Tibial nerve (tissue), 4 donors: ENCODE data around the gene OR5AS1. TPM values are rescaled to one million over a fixed set of nuclear protein-coding genes. Genes with fewer than 3 reads are reported as not detected.

Experiments
- DNase-seq, 2 donors: peaks; one replicate each; pipeline ENCODE4 v3.0.0-alpha.2; 2019; ENCODE audit warnings: low spot score in 2 of 2
- H3K27ac ChIP-seq, 4 donors: fragments of 200-600 bp; sonication (generic) in 3 of 4; one replicate each; pipeline ENCODE4 v1.5.1; 2017 to 2019; ENCODE audit warnings: mild to moderate bottlenecking in 1 of 4
- H3K27me3 ChIP-seq, 2 donors: fragments of 200-600 bp; sonication (generic) in 1 of 2; one replicate each; pipeline versions ENCODE4 v1.5.1 to v1.6.0; 2017 to 2019
- H3K36me3 ChIP-seq, 3 donors: fragments of 200-600 bp; sonication (generic); one replicate each; pipeline ENCODE4 v1.5.1; 2018 to 2019
- H3K4me1 ChIP-seq, 4 donors: fragments of 200-600 bp; sonication (generic) in 3 of 4; one replicate each; pipeline ENCODE4 v1.5.1; 2017 to 2019
- H3K4me3 ChIP-seq, 4 donors: fragments of 200-600 bp; sonication (generic) in 3 of 4; one replicate each; pipeline ENCODE4 v1.5.1; 2017 to 2019; ENCODE audit warnings: mild to moderate bottlenecking in 1 of 4, moderate library complexity in 1 of 4
- H3K9me3 ChIP-seq, 4 donors: fragments of 200-600 bp; sonication (generic) in 3 of 4; one replicate each; pipeline ENCODE4 v1.5.1; 2017 to 2019
- CTCF ChIP-seq, 5 experiments: fragments of 200-600 bp in 3 of 5; fragments of 450-650 bp in 2 of 5; sonication (generic) in 3 of 5; IDR thresholded peaks; one replicate each; pipeline ENCODE4 v1.5.1; 2016 to 2019; ENCODE audit warnings: antibody characterized with exemption in 5 of 5, mild to moderate bottlenecking in 3 of 5, moderate library complexity in 2 of 5
- EP300 ChIP-seq, 2 donors: sonication (generic); formaldehyde crosslinking; IDR thresholded peaks; one replicate each; pipeline ENCODE4 v1.6.1; 2017; ENCODE audit warnings: antibody characterized with exemption in 2 of 2, mild to moderate bottlenecking in 1 of 2
- POLR2A ChIP-seq, 2 donors: fragments of 450-650 bp; IDR thresholded peaks; one replicate each; pipeline ENCODE4 v1.6.1; 2017; ENCODE audit warnings: antibody characterized with exemption in 2 of 2, mild to moderate bottlenecking in 2 of 2, moderate library complexity in 2 of 2
- WGBS, 2 donors: methylation state at CpG; one replicate each; pipeline ENCODE4 v1.1.5; 2018; 5-methylcytosine and 5-hydroxymethylcytosine counted together
- total RNA-seq, 4 donors: library from RNA; depleted of rRNA; stranded (reverse); fragments of >200 nt; gene quantifications; one replicate each; pipeline ENCODE4 v1.1.0, GENCODE V29; 2016

OR5AS1 gene
- total RNA-seq: not detected

- no peak for DNase-seq
- Histone ChIP-seq H3K4me1 (no peaks in the 10 kb centered on the region), H3K9me3 (no peaks in the 10 kb centered on the region), H3K4me3 (no peak within 1 kb of the TSS), H3K36me3 (no peaks in the 10 kb centered on the region), H3K27ac (no peak within 1 kb of the TSS), H3K27me3 (no peaks in the 10 kb centered on the region)
- no peak for TF ChIP-seq CTCF (IDR thresholded peaks at IDR 0.05)
- no peak for TF ChIP-seq EP300 (IDR thresholded peaks at IDR 0.05)
- TF ChIP-seq POLR2A (IDR thresholded peaks at IDR 0.05): no peak
Measured at GRCh38 chr11:56027354-56027753, at the start of gene OR5AS1. TSS of gene OR5AS1 (plus strand) at chr11:56027654. CDS start at chr11:56030419, 2,765 bp downstream.

GRCh38 chr11:55994525-55994924 is 32.9 kb upstream of the OR5AS1 start, which contains the start of gene OR5F1:
TSS of gene OR5F1 (minus strand) at chr11:55994625. CDS start at chr11:55994625, 0 bp downstream.
- no peaks in the 10 kb centered on the region for H3K36me3 ChIP-seq
- no peak for TF ChIP-seq CTCF (IDR thresholded peaks at IDR 0.05)
- TF ChIP-seq EP300 (IDR thresholded peaks at IDR 0.05): no peak
- no peak for TF ChIP-seq POLR2A (IDR thresholded peaks at IDR 0.05)
- no peaks in the 10 kb centered on the region for H3K9me3 ChIP-seq
- H3K4me1 ChIP-seq: no peaks in the 10 kb centered on the region
- 74 to 75% methylated on average over 2 of the region's 2 CpGs for WGBS, 2 donors
- no peaks in the 10 kb centered on the region for H3K27me3 ChIP-seq
- DNase-seq: no peak
- no peak within 1 kb of the TSS for H3K27ac ChIP-seq
- no peak within 1 kb of the TSS for H3K4me3 ChIP-seq

- H3K9me3 ChIP-seq: no peaks in the 10 kb centered on the region
- H3K27me3 ChIP-seq: no peaks in the 10 kb centered on the region
- no peak overlapping the region for H3K4me3 ChIP-seq
- H3K4me1 ChIP-seq: no peaks in the 10 kb centered on the region
- no peak for DNase-seq
- TF ChIP-seq CTCF (IDR thresholded peaks at IDR 0.05) (no peak), POLR2A (IDR thresholded peaks at IDR 0.05) (no peak), EP300 (IDR thresholded peaks at IDR 0.05) (no peak)
- no peaks in the 10 kb centered on the region for H3K36me3 ChIP-seq
- no peak overlapping the region for H3K27ac ChIP-seq
Measured at GRCh38 chr11:56010716-56011115, 16.7 kb upstream of the OR5AS1 start.

- WGBS, 2 donors: 49 to 57% methylated on average over 2 of the region's 2 CpGs
- no peaks in the 10 kb centered on the region for H3K4me1 ChIP-seq
- H3K9me3 ChIP-seq: no peaks in the 10 kb centered on the region
- no peak overlapping the region for H3K27ac ChIP-seq
- TF ChIP-seq POLR2A (IDR thresholded peaks at IDR 0.05) (no peak), CTCF (IDR thresholded peaks at IDR 0.05) (no peak), EP300 (IDR thresholded peaks at IDR 0.05) (no peak)
- no peak for DNase-seq
- no peaks in the 10 kb centered on the region for H3K36me3 ChIP-seq
- no peaks in the 10 kb centered on the region for H3K27me3 ChIP-seq
- H3K4me3 ChIP-seq: no peak overlapping the region
Measured at GRCh38 chr11:56013805-56014204, 13.6 kb upstream of the OR5AS1 start.

- WGBS, 2 donors: 75 to 77% methylated on average over 1 of the region's 1 CpG
- Histone ChIP-seq H3K27ac (no peak overlapping the region), H3K9me3 (peaks cover 0 to 6% (median 0%) of the 10 kb centered on the region in 4 donors), H3K27me3 (no peaks in the 10 kb centered on the region), H3K4me1 (no peaks in the 10 kb centered on the region), H3K4me3 (no peak overlapping the region), H3K36me3 (no peaks in the 10 kb centered on the region)
- DNase-seq: no peak
- TF ChIP-seq POLR2A (IDR thresholded peaks at IDR 0.05) (no peak), EP300 (IDR thresholded peaks at IDR 0.05) (no peak), CTCF (IDR thresholded peaks at IDR 0.05) (no peak)
Measured at GRCh38 chr11:56045538-56045937, 18.1 kb downstream of the OR5AS1 start.
